Activated T-cell treated with anti-CD3 and anti-CD28 coated beads for 24 hours (primary cell): ENCODE results near the gene CTSD.

Source experiments
- DNase-seq: peaks from one replicate; pipeline ENCODE4 v3.0.0-alpha.2; 2020; ENCODE audit warnings: low read depth

The CTSD gene

DNA sequence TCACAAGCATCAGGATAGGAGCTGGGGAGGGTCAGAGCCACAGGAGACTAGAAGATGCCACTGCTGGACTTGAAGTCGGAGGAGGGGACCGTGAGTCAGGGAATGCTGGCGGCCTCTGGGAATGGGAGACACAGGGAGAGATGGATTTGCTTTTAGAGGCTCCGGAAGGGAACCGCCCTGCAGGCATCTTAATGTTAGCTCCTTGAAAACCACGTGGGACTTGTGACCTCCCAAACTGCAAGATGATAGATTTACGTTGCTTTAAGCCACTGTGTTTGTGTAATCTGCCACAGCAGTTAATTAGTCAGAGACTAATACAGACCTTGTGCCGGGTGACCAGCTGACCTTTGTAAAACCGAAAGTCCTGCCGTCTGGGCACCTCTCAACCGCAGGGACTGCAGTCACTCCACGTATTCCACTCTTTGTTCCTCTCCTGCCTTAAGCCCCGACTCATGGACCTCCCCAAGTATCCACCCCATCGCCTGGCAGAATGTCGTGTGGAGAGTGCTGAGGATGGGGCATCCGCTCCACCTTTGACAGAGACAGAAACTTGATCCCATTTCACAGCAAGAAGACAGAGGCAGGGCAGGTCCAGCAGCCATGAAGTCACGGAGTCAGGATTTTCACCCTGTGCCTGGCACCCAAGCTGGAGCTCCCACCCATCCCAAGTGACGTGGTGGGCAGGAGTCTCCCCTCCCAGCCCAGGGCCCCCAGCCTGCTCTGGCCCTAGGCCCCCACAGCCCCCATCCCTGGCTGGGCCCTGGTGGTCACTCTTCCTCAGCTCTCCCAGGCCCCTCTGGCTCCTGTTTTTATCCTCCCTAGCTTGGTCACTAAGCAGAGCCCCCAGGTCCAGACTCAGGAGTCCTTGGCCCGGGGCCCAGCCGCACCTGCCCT, 19.4 kb upstream of the CTSD start:
- DNase-seq = no peak

DNA sequence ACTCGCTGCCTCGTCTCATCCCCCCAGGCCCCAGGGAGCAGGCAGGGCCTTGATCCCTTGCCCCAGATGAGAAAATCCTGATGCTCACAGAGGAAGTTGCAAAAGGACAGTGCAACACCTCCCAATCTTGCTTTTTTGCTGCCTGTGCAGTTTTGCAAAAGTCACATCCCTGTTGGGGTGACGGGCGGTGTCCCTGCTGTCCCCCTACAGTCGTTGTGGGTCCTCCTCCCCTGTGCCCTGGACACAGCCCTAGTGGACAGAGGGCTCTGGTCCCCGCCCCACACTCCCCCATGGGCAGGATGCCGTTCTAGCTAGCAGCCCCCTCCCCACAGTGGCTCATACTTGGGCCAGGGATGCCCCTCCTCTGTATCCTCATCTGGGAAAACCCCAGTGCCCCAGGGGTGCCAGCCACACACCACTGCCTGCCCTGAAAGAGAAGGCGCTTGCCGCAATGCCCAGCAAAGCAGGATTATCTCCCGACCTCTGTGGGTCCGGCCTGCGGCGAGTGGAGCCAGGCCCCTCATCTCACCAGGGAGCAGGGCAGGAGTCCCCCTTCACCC, 18.4 kb upstream of the CTSD start:
- DNase-seq = no peak

DNA sequence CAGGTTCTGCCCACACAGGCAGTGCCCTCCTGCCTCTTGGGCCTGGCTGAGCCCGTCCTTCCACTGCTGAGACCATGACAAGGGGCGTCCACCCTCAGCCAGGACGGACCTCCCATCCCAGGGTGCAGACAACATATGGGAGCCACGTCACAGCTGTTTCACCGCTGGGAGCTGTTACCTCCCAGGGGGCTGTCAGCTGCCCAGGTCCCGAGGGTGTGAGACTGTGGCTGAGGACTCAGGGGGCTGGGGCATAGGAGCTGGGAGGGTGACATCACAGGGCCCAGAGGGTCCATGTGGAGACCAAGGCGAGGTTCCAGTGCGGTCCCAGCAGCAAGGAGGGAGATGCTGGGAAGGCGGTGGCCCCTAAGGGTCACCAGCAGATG, 17.9 kb upstream of the CTSD start:
- DNase-seq = no peak

DNA sequence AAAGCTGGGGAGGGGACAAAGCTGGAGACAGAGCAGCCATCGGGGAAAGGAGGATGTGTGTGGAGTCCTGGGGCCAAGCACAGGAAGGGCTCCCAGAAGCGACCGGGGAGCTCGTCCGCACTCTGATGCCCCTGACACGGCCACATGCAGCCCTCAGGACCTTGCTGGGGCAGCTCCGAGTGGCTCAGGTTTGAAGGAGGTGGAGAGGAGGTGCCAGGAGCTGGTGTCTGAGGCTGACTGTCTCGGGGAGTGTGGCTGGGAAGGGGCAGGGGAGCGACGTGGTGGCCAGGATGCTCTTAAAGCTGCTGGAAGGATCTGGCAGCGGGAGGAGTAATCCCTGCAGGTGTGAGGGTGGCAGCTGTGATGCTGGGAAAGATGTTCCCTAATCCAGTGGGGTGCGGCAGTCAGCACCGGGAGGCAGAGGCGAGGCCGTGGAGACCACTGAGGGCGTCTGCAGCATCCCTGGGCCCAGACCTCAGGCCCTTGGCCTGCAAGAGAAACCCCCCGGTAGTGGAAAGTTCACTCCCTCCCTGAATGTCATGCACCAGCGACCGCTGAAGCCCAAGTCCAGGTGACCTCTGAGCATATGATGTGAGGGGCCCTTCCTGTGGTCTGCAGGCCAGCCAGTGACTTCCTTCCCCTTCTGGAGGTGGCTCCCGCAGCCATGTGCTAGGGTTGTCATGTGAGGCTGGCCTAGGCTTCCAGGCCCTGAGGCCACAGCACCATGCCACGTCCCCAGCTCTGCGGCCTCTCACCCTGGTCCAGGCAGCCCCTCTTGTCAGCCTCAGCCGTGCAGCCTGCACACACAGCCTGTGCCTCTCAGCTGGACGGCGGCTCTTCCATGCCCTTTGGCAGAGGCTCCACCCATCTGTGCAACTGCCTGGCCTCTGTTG, 17.2 kb upstream of the CTSD start:
- no peak for DNase-seq

DNA sequence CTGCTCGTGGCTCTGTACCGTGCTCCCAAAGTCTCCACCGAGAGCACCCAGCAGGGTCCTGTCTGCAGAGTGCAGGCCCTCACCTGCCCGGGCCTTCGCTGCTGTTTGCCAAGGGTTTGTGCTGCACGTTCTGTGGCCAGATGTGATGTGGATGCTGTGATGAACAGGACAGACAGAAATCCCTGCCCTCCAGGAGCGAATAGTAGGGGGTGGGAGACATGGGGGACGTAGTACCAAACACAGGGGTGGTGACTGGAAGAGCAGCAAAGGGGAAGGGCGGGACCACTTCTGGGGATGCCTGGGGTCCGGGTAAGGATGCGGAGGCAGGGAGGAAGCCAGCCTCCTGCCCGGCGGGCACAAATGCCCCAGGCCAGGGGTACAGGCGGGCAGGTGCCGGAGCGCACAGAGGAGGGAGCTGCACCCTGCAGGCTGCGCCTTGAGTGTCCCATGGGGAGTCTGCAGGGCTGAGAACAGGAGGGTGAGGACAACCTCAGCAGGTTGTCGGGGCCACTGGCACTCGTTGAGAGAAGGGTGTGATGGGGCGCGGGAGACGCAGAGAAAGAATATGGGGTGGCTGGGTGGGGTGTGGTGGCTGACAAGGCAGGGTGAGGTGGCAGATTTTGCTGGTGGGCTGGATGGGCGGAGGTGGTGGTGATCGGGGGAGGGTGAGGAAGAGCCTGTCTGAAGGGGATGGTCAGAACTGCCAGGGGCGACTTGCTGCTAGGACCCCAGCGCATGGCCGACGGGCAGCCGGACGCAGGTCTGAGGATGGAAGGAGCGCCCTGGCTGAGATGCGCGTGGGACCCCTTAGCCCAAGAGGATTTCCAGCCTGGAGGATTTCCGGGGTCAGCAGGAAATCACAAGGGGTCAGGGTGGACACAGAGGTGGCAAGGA, 16.3 kb upstream of the CTSD start:
- no peak for DNase-seq

DNA sequence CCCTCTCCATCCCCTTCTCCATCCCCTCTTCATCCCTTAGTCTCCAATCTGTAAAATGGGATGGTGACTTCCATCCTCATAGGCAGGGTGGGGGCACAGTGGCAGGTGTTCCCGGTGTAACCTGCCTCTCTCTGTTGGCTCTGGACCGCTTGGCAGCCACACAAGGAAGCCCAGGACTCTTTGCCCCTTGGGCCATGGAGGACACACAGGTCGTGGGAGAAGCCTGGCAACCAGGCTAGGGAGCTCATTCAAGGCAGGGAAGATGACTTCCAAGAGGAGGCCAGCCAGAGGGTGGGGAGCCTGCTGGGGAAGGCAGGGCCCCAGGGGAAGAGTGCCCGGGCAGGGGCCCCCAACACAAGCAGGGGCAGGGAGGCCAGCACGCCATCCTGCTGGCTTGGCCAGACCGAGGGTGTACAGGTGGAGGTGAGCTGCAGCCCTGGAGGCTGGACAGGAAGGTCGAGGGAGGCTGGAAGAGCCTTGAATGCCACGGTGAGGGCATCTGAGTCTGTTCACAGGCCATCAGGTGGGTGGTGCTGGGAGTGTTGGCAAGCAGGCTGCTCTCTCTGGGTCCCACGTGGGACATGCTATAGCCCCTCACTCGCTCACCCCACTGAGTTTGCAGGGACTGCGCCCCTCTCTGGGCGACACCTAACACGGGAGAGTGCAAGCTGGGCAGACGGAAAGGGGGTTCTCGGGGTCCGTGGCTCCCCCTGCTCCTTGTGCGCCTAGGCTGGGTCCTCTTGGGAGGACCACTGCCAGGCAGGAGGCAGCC, 15.5 kb upstream of the CTSD start:
- no peak for DNase-seq

DNA sequence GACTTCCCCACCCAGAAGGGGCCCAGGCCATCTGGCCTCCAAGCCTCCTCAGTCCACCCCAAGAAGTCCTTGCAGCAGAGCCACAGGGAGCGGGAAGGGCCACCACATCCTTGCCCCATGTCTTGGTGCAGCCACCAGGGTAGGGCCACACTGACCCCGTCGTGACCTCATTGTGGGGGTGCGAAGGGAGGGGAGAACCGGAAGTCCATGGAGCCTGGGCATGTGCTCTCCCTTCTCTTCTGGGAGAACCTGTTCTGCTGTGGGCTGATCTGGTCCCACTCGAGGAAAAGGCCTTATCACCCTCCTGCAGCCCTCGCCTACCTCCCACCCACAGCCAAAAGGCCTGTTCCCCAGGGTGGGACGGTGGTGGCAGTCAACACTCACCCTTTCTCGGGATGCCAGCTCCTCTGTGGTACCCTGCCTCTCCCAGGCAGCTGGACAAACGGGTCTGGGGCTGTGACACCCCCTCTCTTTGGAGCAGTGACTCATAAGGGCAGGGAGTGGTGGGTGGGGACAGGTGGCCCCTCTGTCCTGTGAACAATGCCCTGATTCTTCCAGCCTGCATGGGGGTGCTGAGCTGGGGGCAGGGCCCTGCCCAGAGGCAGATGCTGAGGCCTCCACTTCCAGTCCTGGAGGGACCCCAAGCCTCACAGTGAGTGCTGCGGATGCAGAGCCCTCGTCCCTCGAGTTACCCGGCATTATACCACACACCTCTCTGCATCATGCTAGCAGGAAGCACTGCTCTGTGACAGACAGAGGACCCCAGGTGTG, 14.6 kb upstream of the CTSD start:
- no peak for DNase-seq

DNA sequence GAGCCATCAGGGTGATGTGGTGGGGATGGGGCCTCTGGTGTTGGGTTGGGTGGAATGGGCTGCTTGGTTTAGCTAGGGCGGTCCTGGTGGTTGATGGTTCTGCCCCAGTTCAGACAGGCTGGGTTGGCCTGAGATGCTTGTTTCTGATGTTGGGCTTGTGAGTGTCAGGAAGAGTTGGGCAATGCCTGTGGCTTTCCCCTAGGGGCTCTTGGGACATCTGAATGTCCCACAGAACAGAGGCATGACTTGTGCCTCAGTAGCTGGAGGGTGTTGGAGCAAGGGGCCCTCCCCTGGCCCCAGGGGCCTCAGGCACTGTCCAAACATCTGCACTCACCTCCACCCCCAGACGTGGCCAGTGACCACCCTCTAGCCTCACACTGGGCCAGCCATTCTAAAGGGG, 14.0 kb upstream of the CTSD start:
- no peak for DNase-seq

DNA sequence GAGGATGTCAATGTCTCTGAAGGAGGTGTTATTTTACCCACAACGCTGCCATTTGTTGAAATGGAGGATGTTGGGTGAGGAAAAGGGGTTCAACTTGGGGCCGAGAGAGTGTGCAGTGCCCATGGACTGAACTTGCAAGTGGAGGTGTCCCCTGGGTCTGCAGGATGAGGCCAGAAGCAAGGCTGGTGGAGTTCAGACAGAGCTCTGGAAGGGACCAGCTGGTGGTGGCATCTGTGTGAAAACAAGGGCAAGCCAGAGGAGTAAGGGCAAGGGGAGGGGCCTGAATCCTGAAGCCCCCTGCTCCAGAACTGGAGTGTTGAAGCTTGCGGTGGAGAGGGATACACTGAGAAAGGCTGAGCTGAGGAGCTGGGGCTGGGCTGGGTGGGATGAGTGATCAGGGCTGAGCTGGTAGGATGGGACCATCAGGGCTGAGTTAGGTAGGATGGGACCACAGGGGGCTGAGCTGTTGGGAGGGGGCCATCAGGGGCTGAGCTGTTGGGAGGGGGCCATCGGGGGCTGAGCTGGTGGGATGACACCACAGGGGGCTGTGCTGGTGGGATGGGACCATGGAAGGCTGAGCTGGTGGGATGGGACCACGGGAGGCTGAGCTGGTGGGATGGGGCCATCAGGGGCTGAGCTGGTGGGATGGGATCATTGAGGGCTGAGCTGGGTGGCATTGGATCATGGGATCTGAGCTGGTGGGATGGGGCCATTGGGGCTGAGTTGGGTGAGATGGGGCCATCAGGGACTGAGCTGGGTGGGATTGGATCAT, 13.4 kb upstream of the CTSD start:
- no peak for DNase-seq

DNA sequence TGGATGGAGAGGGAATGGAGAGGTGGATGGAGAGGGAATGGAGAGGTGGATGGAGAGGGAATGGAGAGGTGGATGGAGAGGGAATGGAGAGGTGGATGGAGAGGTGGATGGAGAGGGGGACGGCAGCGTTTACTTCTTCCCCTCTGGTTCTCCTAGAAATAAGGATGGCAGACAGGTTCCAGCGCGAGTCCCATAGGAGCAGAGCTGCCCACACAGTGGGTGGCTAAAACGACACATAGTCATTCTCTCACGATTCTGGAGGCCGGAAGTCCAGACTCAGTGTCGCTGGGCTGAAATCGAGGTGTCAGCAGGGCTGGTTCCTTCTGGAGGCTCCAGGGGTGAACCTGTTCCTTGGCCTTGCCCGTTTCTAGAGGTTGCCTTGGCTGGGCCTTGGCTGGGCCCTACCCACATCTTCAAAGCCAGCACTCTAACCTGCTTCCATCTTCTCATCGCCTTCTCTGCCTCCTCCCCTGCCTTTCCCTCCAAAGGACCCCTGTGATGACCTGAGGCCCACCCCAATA, 12.7 kb upstream of the CTSD start:
- DNase-seq = no peak

DNA sequence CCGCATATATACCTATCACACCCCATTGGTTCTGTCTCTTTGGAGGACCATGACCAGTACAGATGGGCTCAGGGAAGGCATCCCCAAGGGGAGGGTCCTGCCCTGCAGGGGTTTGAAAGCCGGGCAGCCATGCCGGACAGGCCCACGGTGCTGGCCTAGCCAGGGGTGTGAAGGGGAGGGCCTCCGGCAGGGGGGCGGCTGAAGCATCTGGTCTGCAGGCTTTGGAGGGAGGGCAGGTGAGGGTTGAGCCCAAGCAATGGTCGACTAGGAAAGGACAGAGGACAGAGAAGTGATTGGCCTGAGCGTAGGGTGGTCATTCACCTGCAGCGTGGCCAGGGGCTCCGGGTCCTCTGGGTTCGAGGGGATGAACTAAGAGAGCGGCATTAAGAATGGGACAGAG, 11.2 kb upstream of the CTSD start:
- no peak for DNase-seq

DNA sequence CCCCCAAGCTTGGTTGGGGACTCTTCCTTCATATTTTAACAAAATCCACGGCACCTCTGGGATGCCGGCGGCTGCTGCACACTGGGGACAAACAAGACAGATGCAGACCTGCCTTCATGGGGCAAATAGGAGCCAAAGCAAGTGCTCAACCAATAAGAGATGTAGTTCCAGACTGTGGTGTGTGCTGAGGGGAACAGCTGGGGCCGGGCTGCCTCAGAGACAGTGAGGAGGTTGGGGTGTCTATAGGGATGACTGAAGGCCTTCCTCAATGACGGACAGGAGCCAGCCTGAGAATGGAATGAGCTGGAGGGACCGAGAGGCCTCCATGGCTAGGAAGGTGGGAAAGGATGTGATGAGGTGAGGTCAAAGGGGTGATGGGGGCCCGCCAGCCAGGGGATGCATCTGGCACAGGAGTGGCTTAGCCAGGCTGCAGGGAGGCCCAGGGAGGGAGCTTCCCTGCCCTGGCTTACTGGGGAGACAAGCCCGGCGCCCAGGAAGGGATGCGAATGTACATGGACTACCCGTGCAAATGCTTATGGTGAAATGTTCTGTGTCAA, 10.3 kb upstream of the CTSD start:
- no peak for DNase-seq

DNA sequence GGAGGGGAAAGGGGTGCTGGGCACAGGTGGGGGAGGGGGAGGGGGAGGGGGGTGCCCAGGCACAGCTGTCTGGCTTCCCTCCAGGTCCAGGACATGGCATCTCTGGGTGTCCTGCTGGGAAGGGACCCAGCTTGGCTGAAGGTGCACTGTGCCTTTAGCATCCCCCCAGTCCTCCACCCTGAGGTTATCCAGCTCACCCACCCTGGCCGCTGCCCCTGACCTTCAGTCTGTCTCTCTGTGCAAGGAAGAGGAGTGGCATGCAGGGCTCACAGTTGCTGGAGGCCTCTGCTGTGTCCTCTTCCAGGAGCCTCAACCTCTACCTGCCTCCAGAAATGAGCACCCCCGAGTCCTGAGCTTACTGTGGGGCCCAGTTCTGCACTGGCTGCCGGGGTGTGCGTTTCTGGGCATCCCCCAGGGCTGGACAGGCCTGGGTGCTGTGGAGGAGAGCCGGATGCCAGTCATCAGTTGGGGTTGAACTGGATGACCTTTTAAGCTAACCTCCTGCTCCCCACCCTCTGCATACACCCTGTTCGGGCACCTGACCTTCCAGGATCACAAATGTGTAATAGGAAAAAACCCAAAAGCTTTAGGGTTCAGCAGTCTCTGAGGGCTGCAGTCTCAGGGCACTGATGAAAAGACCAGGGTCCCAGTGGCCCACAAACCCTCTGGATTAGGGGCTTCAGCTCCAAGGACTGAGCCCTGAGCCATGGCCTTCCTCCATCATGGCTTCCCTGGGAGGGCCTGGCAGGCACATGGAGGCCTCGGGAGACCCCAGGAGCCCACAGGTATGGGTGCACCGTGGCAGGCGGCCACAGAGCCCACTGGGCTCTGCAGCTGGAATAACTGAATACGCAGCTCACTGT, 9.6 kb upstream of the CTSD start:
- DNase-seq = no peak

DNA sequence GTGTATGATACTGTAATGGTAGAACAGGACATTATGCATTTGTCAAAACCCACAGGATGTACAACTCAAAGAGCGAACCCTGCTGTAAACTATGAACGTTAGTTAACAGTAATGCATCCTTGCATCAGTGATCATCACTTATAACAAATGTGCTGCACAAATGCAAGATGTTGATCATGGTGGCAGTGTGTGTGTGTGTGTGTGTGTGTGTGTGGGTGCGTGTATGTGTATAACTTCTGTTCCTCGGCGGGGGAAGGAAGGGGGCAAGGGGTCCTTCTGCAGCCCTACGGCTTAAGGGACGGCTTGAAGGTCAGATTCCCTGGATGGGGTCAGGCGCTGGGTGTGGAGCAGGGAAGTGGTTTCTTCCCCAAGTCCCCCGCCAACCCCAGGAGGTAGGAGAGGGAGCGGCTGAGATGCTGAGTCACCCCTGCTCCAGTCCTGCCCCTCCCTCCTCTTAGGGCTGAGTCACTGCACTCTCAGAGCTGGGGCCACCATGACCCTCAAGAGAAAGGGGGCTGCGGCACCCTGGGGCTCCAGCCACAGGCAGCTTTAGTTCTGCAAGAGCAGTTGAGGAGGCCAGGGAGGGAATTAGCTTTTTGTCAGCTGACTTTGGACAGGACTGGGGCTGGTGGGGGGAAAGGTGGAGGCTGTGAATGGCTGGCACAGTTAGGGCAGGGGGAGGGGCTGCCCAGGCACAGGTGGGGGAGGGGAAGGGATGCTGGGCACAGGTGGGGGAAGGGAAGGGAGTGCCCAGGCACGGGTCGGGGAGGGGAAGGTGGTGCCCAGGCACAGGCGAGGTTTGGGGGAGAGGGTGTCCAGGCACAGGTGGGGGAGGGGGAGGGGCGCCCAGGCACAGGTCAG, 8.8 kb upstream of the CTSD start:
- DNase-seq = peak; percentile 52

DNA sequence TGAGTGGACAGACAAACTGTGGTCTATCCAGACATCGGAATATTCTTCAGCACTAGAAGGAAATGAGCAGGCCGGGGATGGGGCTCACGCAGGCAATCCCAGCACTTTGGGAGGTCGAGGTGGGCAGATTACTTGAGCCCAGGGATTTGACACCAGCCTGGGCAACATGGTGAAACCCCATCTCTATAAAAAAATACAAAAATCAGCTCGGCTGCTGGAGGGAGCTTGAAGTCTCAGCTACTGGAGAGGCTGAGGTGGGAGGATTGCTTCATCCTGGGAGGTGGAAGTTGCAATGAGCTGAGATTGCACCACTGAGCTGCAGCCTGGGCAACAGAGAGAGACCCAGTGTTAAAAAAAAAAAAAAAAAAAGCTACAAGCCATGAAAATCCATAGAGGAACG, 8.0 kb upstream of the CTSD start:
- no peak for DNase-seq

DNA sequence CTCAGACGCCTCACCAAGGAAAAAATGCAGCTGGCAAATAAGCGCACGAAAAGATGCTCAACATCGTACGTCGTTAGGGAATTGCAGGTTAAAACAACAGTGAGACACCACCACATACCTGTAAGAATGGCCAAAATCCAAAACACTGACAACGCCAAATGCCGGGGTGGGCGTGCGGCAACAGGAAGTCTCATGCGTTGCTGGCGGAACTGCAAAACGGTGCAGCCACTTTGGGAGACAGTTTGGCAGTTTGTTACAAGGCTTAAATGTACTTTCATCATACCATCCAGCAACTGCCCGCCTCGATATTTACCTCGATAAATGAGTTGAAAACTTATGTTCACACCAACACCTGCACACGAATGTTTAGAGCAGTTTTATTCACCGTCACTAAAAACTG, 7.5 kb upstream of the CTSD start:
- DNase-seq = no peak

DNA sequence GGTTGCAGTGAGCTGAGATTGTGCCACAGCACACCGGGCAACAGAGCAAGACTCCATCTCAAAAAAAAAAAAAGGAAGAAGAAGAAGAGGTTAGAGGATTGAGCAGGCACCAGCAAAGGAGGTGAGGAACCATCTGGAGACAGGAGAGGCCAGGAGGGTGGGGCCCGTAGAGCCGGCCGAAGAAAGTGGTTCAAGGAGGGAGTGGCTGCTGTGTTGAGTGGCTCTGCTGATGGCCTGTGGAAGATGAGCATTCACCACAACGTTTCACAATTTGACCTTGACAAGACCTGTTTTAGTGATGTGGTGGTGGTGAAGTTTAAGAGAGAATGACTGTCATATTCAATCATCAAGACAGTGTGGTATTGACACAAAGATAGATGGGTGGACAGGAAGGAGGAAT, 6.8 kb upstream of the CTSD start:
- no peak for DNase-seq
